GM21367 (cell line): Measurements from ENCODE around the gene PAQR5.
"Not testable (repeated sequence)": the region's sequence is repeated elsewhere in the genome, so short reads cannot be mapped to it uniquely, and the experiment has no call there.

Source experiments
- ATAC-seq: cut with Tn5 transposase; IDR thresholded peaks from one replicate; pipeline ENCODE4 v1.9.1; 2021; ENCODE audit not compliant: unreplicated experiment

PAQR5 gene

DNA sequence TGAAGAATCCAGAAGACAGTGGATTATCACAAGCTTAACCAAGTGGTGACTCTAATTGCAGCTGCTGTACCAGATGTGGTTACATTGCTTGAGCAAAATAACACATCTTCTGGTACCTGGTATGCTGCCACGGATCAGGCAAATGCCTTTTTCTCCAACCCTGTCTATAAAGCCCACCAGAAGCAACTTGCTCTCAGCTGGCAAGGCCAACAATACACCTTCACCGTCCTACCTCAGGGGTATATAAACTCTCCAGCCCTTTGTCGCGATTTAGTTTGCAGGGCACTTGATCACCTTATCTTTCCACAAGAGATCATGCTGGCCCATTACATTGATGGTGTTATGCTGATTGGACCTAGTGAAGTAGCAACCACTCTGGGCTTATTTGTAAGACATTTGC lies 52.6 kb downstream of the PAQR5 start:
- ATAC-seq = no peak

DNA sequence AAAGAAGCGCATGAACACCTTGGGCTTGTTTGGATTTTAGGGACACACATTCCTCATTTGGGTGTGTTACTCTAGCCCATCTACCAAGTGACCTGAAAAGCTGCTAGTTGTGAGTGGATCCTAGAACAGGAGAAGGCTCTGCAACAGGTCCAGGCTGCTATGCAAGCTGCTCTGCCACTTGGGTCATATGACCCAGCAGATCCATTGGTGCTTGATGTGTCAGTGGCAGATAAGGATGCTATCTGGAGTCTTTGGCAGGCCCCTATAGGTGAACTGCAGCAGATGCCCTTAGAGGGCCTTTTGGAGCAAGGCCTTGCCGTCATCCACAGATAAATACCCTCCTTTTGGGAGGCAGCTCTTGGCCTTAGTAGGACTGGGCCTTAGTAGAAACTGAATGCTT lies 53.2 kb downstream of the PAQR5 start:
- no peak for ATAC-seq

DNA sequence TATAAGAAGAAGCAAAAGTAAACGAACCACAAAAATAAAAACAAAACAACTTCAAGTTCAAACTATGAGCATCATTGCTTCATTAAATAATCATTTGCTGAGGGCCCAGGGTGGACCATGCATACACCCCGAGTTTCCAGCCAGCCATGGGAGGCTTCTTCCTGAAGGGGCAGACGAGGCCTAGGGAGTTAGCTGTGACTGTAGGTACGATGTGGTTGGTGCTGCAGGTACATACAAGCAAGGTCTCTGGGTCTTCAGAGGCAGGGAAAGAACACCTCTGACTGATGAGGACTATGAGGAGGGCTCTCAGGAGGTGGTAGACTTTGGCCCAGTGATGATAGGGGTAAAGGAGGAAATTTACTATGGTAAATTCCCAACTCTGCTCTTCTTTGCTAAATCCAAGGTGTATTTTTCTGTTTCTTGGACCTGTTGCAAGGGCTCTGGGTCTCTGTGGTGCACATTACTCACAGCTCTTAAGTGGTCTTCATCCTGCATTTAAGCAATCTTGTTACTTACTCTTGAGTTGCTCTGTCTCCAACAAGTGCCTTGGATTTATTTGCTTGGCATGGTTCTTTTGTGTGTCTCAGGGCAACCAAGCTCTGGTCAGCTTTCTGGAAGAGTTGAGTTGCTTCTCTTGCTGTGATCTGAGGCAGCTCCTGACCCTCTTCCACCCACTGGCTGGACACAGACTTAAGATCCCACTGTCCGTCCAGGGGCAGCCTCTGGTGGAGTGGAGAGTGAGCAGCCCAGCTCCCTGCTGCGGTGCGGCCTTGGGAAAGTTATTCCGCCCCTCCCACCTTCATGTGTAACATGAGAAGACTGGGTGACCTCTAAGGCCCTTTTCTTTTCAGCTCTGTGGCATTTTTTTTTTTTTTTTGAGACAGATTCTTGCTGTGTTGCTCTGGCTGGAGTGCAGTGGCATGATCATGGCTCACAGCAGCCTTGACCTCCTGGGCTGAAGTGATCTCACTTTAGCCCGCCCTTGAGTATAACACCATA lies 59.4 kb downstream of the PAQR5 start:
- no peak for ATAC-seq

DNA sequence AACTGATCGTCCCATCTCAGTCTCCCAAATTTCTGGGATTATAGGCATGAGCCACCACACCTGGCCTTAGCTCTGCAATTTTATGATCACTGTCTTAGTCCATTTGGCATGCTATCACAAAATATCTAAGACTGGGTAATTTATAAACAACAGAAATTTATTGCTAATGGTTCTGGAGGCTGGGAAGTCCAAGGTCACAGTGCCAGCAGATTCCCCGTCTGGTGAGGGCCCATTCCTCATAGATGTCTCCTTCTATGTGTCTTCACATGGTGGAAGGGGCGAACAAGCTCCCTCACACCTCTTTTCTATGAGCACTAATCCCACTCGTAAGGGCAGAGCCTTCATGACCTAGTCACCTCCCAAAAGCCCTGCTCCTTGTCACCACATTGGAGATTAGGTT lies 60.1 kb downstream of the PAQR5 start:
- no peak for ATAC-seq

DNA sequence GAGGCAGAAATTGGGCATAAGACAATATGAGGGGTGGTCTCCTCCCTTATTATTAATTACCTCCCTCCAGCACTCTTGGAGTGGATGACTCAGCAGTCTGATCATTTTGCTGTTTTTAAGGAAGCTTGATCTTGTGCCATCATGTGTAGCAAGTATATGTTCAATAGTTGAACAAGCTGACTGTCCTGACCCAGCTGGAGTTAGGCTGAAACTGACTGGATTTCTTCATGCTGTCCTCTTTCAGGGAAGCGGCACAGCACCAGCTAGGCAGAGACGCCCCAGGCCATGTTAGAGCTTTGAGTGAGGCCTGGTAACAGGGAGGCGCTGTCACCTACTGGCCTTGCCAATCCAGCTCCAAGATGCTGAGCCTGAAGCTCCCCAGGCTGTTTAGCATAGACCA lies 61.0 kb downstream of the PAQR5 start:
- ATAC-seq = no peak

DNA sequence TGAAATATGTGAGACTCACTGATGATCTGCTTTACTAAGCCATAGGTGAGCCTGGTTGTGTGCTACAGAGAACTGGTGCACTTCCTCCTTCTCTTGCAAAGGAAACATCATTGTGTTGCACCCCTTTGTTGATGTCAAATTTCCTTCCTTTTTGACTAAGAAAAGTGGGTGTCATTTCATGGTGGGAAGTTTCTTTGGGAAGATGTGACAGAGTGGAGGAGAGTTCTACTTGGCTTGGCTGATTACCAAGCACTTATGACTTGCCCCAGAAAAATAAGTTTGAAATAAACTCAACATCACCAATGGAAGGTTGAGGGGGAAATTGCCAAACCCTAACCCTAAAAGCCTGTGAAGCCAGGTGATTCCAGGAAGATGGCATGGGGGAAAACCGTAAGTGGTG lies 61.9 kb downstream of the PAQR5 start:
- no peak for ATAC-seq

DNA sequence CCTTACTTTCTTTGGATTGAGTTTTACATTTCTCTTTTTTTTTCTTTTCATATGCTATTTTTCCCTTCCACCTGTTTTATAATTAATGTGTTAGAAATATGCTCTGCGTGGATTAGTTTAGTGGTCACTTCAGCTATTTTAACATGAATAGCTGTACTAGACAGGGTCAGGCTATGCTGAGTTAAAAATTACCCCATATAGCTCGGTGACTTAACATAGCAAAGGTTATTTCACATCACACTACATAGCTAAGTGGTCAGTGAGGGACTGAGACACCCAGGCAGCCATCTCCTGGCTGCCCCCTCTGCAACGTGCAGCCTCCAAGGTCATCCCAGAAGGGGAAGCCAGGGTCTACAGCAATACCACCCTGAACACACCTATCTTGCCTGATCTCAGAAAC lies 68.5 kb downstream of the PAQR5 start:
- ATAC-seq = no peak

DNA sequence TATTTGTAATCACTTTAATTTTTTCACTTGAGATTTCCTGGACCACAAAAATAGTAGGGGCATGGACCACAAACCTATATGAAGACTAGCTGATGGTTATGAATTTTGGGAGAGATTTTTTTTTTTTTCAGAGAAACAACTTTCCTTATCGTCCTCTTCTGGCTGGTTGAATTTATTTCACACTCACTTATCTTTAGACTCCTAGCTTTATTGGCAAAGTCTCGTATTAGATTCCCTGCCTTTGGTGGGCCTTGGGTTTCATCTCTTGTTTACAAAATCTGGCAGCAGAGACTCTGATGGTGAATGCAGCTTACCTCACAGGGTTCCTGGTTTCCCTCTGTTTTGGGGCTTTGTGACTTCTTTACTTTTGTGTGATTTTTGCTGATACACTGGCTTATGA lies 70.9 kb downstream of the PAQR5 start:
- ATAC-seq = no peak

DNA sequence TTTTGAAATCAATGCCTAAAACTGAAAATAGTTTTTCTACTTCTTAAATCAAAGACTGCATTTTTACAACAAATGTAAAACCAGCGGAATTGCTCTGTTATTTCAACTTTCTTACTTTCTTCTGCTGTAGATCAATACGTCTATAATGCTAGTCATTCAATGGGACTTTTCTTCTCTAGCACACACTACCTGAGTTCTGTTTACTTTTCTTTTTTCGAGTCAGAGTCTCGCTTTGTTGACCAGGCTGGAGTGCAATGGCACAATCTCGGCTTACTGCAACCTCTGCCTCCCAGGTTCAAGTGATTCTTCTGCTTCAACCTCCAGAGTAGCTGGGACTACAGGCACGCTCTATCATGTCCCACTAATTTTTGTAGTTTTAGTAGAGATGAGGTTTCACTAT lies 74.7 kb downstream of the PAQR5 start:
- no peak for ATAC-seq

DNA sequence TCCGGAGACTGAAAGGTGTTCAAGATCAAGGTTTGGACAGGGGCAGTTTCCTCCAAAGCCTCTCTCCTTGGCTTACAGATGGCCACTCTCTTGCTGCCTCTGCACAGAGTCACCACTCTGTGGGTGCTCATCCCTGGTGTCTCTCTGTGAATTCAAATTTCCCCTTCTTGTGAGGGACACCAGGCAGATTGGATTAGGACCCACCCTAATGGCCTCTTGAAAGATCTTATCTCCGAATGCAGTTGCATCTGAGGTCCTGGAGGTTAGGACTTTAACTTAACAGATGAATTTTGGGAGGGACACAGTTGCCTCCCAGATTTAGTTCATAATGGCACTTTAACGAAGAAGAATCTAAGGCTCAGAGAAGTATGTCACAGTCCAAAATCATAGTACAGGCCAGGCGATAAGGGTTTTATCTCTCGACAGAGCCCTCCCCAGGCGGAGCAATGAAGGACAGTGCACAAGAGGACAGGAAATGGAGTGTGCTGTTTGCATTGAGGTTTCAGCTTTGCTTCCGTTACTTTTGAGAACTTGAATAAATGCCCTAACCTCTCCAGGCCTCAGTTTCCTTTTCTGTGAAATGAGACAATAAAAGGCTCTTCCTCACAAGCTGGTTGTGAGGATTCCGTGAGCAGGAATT lies 76.6 kb downstream of the PAQR5 start:
- no peak for ATAC-seq

DNA sequence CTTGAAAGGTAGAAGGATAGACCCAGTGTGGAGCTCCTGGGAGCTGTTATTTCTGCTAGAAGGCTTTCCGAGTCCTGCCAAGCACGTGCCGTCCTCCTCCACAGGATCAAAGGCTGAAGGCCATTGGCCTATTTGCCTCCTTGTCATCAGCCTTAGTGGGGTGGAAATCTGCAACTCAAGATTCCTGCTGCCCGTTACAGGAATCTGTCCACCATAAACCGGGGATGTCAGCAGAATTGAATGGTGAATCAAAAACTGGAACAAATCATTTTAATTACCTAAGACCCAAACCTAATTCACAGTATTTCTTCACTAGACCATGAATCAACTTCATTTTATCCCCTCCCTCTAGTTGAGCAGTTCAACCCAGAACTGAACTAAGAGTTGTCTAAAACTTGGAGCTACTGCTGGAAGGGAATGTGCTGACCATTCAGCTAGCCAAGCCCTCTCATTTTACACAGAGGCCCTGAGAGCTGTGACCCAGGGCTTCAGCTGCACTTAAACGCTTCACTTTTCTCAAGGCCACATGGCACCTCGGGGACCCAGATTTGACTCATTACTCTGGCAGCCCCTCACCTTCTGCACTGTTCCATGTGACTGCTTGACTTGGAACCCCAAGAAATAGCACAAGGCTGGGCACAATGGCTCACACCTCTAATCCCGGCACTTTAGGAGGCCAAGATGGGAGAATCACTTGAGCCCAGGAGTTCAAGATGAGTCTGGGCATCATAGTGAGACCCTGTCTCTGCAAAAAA lies 78.7 kb downstream of the PAQR5 start:
- no peak for ATAC-seq

DNA sequence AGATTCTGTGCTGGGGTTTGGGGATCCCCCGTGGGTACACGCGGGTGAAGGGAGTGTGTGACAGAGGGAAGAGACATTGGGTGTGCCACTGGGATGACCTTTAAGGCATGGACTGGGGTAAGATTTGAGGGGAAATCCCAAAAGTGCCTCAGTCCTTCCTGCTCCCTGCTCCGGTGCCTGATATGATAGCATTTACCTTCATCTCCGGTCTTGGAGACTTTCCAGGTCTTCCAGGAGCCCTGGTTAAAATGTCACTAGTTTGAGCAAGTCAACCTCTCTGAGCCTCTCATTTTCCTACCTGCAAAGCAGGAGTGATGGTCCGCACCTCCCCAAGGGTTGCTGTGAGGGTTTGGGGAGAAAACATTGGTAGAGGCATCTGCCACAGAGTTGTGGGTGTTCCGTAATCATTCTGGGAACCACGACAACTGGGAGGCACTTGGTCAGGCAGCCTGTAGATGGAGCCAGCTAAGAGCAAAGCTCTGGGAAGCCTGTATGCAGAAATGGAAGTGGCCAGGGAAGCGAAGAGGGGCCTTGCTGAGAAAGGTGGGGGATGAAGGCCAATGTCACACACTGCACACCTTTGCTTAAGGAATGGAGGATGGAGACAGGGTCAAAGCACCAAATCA lies 81.5 kb downstream of the PAQR5 start:
- no peak for ATAC-seq

DNA sequence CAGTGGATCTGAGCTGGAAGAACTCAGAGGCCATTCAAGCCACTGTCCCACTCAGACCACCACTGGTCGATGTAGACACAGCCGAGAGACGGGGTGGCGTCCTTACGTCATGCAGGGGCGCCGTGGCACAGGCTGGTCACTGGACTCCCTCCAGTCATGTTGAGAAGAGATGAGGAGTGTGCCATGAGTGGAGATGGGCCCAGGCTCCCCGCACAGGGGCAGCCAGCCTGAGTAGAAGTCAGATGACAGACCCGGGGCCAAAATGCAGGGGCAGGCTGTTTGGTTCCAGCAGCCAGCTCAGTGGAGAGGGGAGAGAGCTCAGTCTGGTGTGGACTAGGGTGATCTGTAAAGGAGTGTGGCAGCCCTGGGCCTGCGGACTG lies 82.0 kb downstream of the PAQR5 start:
- ATAC-seq = no peak

DNA sequence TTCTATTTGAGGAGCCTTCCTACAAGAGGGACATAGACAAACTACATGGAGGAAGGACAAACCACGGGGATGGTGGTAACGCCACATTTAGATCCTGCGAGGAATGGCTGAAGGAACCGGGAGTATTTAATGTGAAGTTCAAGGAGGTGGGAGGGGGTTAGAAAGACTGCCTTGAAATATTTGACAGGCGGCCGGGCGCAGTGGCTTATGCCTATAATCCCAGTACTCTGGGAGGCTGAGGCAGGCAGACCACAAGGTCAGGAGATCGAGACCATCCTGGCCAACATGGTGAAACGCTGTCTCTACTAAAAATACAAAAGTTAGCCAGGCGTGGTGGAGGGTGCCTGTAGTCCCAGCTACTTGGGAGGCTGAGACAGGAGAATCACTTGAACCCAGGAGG lies 83.5 kb downstream of the PAQR5 start:
- ATAC-seq = not testable (repeated sequence)

DNA sequence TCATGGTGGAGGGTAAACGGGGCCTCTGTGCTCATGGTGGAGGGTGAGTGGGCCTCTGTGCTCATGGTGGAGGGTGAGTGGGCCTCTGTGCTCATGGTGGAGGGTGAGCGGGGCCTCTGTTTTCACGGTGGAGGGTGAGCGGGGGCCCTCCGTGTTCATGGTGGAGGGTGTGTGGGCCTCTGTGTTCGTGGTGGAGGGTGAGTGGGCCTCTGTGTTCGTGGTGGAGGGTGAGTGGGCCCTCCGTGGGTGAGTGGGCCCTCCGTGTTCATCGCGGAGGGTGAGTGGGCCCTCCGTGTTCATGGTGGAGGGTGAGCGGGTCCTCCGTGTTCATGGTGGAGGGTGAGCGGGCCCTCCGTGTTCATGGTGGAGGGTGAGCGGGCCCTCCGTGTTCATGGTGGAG lies 85.4 kb downstream of the PAQR5 start:
- not testable (repeated sequence) for ATAC-seq

DNA sequence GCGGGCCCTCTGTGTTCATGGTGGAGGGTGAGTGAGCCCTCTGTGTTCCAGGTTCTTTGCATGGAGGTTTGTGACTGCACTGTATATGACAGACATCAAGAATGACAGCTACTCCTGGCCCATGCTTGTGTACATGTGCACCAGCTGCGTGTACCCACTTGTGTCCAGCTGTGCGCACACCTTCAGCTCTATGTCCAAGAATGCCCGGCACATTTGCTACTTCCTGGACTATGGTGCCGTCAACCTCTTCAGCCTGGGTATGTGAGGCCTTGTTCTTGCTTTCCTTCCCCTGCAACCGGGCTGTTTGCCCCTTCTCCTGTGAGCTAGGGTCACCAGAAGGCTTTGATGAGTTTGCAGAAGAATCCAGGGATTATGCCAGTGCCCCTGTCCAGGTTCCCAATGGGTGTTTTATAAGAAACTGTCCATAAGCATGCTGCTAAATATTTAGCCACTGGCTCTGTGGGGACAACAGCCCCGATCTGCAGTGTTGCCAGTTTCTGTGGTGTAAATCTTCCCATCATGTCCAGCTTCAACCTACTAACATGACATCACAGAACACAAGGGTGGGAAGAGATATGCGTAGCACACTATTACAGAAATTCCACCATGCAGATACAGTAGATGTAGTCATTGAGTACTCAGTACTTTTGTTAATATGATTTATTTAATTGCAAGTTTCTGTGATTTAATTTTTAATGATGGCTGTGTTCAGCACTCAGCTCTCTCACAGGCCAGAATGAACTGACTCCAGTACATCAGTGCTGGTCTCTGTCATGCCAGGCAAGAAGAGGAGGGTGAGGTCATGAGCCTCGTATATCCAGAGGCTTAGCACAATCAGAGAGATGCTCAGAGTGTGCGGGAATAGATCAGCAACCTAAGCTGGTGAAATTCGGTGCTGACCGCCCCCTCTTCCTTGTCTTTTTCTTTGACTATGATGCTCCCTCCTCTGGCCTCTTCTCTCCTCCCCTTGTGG lies 86.2 kb downstream of the PAQR5 start:
- ATAC-seq = no peak

DNA sequence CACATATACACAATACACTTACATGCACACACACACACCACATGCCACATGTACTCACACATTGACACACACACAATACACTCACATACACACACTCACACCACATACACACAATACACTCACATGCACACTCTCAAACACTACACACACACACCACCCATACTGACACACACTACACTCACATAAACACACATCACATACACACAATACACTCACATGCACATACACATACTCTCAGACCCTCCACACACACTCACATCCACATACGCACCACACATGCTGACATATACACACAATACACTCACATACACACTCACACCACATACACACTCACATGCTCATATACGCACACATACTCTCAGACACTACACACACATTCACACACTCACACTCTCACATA lies 87.1 kb downstream of the PAQR5 start:
- no peak for ATAC-seq

DNA sequence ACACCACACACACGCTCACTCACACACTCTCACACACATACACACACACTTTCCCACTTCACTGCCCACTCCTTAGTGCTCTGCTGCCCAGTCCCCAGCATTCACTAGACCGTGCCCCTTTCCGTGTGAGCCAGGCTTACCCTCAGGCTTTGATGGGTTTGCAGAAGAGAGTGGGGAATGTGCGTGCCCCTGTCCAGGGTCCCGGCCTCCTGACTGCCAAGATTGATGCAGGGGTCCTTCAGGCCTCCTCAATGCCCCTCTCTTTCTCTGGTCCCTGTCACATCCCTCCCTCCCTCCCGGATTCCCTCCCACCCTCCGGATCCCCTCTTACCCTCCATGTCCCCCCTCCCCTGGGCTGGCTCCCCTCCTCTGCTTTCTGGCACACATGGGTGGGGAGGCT lies 87.6 kb downstream of the PAQR5 start:
- ATAC-seq = no peak

DNA sequence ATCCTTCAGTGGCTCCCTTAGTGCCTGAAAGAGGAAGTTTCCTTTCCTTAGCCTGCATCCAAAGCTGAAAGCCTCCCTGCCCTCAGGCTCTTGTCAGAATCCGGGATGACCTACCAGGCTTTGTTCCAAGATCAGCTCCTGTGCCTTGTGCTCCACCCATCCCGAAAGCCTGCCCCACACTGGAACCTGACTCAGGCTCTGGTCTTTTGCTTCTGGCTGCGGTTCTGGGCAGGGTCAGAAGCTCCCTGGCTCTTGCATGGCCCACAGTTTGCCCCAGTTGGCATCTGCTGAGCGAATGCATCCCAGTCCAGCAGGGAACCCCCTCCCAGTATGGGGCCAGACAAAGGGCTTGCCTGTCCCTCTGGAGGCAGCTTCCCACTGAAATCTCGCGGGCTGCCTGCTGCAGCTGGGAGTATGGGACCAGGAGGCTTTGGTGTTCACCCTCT lies 89.6 kb downstream of the PAQR5 start:
- no peak for ATAC-seq

DNA sequence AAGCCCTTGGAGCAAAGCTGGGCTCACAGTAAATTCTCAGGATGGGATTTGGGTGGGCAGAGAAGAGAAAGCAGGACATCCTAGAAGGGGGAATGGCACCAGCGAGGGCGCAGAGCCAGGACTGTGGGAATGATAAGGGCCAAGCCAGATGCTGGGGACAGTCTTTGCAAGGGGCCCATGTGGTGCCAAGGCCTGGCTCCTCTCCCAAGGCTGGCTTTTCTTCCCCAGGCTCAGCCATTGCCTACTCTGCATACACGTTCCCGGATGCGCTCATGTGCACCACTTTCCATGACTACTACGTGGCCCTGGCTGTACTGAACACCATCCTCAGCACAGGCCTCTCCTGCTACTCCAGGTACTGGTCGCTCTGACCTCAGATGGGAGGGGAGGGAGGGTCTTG lies 90.7 kb downstream of the PAQR5 start:
- no peak for ATAC-seq
